ENCODE measurements around the gene BANP.
"Not testable (repeated sequence)": the region's sequence is repeated elsewhere in the genome, so short reads cannot be mapped to it uniquely, and the experiment has no call there.

Gene BANP

DNA sequence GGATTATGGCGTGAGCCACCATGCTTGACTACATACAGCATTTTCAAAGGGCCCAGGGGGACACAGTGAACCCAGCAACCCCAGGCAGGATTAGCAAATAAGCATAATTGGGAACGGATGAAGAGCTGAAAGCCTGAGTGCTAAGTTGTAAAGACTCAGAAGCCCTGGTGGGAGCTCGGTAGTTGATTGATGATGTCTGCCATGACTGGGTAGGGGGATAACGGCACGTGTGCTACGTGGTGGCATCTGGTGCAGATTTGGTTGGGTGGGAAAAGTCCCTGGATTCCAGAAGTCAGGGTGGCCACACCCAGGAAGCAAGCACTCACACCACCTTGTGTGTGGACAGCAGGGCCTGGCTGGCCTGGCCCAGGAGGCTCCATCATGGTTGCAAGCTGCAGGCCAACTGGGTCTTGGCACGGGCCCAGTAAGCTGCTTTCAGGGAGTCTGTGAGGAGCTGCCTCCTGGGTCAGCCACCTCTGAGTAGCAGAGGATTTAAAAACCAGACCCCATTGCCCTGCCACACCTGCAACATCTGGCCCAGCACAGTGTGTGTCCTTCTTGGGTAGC is 154.4 kb downstream of the BANP start:
- not testable (repeated sequence) for FAIRE-seq

DNA sequence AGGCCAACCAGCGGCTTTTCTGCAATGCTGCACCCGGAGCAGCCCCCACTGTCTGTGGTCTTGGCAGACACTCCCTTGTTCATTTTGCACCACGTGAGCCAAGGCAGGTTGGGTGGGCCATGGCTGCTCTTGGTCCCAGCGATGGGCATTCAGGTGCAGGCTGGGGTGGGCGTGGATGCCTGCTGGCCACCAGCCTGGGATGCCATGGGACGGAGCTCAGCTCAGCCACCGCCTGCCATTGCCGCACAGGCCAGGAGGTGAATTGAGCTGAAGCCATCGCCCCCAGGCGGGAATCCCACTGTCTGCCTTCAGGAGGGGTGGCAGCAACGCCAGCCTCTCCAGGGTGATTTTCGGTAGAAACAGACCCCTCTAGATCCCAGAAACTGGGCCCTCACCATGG is 155.3 kb downstream of the BANP start:
- not testable (repeated sequence) for FAIRE-seq

DNA sequence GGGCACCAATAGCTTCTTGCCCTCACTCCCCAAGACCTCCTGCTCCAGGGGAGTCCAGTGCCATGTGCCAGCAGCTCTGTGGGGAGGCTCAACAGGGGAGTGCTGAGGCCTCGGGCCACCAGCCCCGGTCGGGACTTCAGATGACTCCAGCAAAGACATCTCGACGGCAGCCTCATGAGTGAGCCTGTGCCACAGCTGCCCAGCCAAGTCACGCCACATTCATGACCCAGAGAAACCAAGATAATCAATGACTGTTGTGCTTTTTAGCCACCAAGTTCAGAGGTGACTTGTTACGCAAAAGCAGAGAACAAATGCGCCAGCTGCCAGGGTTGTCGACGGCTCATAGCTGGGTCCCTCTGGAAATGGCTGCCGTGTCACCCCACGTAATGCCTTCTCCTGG is 157.5 kb downstream of the BANP start:
- FAIRE-seq = no peak

DNA sequence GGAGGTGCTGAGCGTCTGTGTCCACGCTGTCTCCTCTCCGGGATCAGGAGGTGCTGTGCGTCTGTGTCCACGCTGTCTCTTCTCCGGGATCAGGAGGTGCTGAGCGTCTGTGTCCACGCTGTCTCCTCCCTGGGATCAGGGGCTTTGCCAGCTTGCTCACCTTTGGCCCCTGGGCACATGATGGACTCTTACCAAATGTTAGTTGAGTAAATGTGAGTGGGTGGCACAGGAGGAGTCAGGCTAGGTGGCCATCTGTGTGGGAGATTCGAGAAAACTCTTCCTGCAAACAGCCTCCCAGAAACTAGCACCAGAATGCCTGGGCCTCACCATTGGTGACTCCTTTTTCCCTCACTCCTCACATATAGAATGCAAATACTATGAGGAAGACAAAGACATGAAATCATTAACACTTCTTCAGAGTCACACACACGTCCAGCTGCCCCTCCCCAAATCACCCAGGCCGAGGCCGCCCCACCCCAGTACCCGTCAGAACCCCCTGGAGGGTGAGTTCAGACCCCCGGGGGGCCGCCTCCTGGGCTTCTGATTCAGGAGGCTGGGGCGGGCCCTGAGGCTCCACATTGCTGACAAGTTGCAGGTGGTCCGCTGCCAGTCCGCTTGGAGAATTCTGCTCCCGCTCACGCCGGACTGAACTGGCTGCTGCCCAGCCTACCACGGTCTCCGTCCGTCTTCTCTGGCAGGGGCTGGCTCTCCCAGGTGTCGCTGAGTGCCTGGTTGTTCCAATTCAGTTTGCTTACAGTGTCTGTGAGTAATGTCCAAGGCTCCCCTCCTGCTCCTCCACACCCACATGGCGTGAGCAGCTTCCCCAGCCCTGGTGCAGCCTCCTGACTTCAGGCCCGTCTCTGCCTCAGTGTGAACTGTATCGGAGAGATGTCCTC is 158.7 kb downstream of the BANP start:
- not testable (repeated sequence) for FAIRE-seq

DNA sequence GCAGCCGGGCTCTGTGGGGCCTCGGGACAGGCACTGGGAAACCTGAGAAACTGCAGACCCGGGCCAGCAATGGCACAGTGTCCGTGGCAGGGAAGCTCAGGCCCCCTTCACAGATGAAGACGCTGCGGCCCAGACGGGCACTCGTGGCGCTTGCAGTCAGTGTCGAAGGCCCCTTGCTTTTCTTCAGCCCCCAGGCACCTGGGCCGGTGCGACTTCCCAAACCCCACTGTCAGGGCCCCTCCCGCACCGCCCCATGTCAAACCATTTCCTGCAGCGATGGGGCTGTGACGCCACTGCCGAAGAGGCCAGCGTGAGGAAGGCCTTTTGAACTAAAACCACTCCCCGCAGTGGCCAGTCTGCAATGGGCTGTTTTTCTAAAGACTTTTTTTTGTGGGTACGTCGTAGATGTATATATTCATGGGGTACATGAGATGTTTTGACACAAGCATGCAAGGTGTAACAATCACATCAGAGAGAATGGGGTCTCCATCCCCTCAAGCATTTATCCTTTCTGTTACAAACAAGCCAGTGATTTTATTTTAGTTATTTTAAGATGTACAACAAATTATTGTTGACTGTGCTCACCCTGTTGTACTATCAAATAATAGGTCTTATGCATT is 159.8 kb downstream of the BANP start:
- FAIRE-seq = not testable (repeated sequence)

DNA sequence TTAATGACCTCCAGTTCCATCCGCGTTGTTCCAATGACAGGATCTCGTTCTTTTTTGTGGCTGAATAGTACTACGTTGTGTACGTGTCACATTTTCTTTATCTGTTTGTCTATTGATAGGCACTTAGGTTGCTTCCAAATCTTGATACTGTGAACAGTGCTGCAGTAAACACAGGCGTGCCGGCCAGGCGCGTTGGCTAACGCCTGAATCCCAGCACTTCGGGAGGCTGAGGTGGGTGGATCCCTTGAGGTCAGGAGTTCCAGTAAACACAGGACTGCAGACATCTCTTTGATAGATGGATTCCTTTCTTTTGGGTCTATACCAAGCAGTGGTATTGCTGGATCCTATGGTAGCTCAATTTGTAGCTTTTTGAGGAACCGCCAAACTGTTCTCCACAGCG is 160.7 kb downstream of the BANP start:
- not testable (repeated sequence) for FAIRE-seq

DNA sequence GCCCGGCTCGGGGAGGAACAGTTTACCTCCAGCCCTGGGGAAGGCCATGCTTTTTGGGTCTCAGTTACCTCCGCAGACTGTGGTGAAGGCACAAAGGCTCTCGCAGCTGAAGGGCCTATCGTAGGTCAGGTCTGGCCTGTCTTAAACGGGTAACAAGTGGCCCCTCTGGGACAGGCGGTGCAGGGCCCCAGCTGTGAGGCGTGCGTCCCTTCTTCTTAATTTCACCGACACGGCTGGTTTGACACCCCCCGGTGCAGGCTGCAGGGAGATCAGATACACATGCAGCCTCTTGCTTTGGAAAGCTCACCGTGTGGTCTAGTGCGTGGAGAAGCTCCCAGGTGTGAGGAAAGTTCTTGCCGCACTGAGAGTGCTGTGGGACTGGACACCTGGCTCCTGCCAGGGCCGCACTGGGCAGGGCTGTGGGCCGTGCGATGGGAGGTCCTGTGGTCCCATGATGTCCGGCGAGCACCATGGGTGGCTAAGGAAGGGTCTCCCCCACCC is 162.4 kb downstream of the BANP start:
- no peak for FAIRE-seq

DNA sequence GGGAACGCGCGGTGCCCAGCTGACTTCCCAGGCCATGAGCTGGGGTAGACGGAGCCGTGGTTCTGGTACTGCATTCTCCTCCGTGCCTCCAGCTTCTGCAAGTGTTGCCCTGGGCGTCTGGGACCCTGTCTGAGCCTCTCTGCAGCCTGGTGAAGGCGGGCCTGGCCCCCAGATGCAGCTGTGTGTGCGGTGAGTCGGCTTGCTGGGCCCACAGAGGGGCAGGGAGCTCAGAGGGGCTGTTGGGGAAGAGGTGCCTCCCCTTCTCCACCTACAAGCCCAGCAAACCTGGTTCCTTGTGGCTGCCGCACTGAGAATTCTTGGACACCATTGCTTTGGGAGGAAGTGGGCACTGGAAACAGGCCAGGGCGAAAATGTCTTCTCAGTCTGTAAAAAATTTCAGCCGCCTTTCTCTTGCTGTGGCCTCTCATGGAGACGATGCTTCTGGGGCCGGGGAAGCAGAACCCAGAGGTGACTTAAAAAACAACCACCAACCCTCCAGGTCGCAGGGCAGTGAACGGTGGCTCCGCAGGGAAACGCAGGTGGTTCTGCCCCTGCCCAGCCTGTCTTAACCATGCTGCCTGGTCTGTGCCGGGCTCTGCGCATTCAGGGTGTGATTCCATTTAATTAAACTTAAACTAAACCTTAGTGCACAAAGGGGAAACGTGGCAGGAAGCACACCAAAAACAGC is 163.5 kb downstream of the BANP start:
- not testable (repeated sequence) for FAIRE-seq

DNA sequence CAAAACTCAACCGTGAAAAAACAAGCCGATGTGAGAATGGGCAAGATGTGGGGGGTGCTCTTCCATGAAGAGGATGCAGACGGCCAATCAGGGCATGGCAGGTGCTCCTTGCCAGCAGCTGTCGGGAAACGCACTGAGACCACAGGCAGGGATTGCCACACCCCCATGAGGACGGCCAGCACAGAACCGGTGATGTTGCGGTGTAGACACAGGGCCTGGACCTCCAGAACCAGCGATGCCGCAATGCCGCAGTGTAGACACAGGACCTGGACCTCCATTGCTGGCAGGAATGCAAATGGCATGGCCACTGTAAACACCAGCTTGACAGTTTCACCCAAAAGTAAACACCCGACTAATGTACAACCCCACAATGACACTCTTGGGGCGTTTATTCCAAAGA is 164.9 kb downstream of the BANP start:
- FAIRE-seq = no peak

DNA sequence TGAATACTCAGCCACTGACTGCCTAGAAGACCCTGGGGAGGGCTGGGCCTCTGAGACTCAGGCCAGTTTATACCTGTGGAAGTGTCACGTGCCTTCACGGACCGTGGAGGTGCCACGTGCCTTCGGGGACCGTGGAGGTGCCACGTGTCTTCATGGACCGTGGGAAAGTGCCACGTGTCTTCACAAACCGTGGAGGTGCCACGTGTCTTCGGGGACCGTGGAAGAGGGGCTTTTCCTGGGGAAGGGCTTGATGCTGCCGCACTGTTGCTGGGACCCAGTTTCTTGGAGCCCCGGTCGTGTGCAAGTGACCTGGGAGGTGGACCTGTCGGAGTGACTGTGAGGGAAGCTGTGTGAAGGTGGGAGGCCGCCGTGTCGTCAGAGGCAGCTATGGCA is 166.2 kb downstream of the BANP start:
- FAIRE-seq = no peak

DNA sequence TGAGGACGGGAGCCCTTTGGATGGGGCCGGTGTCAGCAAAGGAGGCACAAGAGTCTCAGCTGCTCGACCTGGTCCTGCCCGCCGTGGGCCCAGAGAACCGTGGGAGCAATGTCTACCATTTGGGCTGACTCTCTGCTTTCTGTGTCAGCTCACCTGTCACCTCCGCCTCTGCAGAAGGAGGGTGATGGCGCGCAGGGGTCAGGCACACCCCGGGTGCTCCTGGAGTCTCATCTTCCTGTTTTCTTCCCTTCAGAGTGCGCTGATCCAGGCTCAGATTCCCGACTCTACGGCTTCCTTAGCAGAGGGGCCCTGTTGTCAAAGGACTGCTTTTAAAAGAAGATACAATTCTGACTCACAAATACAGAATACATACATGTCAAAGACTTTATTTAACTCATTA is 167.1 kb downstream of the BANP start:
- FAIRE-seq = no peak

DNA sequence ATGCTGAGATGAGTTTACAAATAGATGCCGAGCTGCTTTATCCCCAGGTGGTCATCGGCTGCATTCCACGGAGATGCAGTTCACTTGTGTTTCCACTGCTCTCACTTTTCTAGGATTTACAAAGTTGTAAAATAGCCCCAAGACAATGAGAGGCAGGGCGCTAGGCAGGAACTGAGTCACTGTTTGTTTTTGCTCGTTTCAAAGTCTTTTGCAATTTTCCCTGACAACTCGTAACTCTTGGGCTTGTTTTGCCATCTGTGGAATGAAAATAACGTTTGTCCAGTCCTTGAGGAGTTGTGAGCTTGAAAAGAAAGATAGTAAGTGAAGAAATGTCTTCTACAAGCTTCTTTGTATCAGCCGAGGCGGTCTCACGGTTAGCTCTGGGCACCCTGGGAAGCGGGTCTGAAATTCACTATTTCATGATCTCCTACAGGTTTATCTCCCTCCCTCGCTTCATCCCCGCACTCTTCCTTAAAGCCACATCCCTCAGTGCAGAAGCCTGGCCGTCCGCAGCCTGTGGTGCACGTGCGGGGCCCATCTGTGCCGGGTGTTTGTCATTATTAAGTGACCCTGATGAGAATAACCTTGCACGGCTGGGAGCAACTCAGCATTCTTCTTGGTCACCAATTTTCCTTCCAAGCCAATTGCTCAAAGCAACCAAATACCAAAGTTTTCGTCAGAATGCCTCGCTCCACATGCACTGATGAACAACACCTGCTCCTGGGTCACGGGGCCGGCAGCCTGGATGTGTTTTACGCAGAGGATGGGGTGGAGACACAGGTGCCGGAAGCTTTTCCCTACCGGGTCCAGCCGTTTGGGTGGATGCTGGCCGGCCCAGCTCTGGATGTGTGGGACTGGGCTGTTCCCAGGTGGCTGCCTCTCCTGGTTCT is 167.9 kb downstream of the BANP start:
- peak; percentile 96 for FAIRE-seq

DNA sequence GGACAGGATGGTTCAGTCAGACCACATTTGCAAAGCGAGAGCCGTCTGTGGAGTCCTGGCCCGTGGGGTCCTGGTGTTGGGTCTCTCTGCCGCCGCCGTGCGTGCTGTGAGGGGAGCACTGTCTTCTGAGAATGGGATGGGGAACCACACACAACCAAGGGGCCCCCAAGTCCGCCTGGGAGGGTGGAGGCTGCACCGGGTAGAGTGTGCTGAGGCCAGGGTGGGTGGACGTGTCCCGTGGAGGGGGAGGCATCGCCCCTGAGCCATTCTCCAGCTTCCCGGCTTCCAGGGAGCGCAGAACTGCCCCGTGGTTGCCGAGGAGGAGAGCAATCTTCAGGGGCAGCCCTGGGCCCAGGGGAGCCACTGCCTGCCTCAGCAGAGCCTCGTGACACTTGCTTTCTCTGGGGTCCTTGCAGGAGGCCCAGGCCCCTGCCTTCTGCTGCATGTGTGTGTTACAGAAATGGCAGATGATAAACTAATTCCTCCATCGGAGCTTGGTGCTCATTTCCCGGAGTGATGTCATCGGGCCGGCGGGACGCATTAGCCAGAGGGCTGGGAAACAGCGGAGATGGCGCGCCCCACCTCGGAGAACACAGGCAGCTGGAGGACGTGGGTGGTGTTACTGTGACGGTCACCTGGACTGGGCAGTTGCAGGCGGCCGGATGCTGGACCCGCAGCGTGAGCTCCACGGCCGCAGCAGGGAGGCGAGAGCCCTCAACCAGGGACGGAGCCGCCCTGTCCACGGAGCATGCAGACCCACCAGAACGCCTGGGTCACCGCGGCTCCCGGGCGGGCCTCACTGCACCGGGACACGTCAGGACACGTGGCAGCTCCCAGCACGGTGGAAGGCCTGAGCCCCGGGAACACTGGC is 168.9 kb downstream of the BANP start:
- FAIRE-seq = not testable (repeated sequence)

DNA sequence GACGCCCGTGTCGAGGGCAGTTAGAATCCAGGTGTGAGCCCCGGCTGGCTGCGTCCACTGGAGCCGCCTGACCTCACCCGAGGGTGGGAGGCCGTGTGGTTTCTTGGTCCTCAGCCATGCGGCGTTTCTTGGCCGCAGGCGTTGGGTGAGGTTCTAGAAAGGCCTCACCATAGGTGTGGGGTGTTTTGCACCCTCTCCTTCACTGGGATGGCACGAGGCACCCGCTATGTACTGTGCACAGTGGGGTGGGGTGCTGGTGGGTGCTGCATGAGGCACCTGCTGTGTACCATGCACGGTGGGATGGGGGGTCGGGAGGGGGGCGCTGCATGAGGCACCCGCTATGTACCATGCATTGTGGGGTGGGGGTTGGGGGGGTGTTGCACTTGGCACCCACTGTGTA is 169.6 kb downstream of the BANP start:
- FAIRE-seq = no peak

DNA sequence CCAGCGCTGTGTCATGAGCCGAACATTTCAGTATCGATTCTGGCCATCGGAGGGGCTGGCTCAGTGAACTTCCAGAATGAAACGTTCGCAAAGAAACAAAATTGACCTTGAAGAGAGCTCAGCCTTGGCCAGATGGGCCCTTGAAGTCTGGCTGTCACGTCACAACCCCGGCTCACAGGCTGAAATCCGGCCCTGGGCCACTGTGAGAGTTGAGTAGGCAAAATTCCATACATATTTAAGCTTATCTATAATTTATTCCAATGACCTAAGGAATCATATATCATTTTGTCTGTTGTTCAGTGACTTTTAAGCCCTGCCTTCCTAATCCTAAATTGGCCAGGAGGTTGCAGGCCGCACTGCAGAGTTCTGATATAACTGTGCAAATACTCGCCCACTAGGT is 170.2 kb downstream of the BANP start:
- not testable (repeated sequence) for FAIRE-seq

DNA sequence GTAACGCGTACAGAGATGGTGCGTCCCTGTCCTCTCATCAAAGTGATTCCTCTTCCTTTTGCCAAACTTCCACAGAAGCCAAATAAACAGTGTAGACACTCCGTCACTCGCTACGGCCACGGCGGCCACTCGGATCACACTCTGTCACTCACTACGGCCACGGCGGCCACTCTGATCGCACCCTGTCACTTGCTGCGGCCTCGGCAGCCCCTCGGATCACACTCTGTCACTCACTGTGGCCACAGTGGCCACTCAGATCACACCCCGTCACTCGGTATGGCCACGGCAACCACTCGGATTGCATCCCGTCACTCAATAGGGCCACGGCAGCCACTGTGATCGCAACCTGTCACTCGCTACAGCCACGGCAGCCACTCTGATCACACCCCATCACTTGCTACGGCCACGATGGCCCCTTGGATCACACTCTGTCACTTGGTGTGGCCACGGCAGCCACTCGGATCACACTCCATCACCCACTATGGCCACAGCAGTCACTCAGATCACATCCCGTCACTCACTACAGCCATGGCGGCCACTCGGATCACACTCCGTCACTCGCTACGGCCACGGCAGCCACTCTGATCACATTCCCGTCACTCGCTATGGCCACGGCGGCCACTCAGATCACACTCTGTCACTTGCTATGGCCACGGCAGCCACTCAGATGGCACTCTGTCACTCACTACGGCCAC is 170.8 kb downstream of the BANP start:
- no peak for FAIRE-seq
